Inflammatory macrophage (primary cell): ENCODE measurements around the gene FBXL3.
"Not testable (repeated sequence)": the region's sequence is repeated elsewhere in the genome, so short reads cannot be mapped to it uniquely, and the experiment has no call there.

ENCODE experiments used
- DNase-seq, 2 donors: peaks; one replicate each; pipeline ENCODE4 v3.0.0-alpha.2; 2020 to 2022

FBXL3 gene

DNA sequence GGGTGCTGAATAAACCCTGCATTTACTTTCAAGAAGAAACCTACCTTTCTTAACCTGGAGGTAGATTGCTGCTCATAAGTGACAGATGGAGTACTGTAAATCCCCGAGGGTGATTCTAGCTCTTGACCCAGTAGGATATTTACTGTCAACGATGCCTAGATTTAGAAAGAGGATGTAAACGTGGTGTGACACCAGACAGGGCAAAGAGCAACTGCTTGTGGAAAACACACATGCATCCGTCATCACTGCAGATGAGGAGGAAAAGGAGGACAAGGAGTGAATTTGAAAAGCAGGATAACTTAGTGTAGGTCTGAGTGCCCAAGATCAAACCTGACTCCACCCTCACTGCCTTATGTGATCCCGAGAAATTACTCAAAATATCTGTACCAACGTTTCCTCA is 44.9 kb downstream of the FBXL3 start:
- peak in 1 of 2 donors; percentile 17 for DNase-seq

DNA sequence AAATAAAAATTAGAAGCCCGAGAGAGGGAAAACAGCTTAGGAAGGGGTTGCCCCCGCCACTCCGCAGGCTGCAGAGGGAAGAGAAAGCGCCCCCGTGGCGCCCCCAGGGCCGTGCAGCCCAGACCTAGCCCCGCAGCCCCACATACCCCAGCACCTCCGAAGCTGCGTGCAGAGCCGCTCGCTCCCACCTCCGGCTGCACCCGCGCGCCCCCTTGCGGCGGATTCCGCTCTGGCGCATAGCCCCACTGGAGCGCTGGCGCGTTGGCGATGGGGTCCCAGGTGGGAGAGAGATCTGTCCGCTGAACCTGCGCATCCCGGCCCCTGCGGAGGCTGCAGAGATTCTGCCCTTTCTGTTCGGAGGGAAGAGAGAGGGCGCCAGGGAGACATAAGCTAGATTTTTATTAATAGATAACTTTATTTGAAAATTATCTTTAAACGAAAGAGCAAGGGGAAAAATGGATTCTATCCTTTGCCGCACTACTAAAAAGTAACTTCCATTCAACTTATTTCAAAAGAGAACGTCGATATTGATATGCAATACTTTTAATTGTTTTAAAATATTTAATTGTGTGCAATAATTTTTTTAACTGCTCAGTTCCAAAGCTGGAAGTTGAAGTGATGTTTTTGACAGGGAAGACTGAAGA is 46.8 kb downstream of the FBXL3 start:
- peak; percentile 67 for DNase-seq

DNA sequence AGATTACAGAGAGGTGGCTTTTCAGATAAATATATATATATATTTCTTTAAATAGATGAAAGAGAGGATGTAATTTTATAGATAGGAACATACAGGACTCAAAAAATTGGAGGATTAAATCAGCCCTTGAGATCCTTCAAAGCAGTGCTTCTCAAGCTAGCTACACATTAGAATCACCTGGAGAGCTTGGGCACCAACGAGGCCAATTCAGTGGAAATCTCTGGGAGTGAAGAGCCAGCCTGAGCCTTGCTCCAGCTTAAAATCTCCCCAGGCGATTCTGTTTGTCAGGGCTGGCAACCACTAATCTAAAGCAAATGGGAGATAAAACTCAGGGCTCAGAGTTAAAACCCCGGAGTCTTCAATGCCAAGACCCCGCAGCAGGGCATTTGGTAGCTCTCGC is 50.0 kb downstream of the FBXL3 start:
- no peak for DNase-seq

GRCh38 chr13:76976490-76976889 is 50.5 kb downstream of the FBXL3 start:
- no peak for DNase-seq

DNA sequence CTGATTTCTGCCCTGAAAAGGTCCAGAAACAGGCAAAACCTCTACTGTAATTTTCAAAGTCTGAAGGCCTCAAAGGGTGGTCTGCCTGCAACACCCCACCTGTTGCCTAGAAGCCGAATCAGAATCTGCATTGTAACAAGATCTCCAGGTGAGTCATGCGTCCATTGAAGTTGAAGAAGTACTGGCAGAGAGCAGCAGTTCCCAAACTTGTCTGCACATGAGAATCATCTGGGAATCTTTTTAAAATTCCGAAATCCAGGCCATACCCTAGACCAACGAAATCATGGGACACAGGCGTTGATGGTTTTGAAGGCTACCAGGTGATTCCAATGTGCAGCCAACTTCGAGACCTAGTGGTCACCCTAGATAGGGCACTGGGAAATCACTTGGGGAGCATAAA is 51.1 kb downstream of the FBXL3 start:
- DNase-seq: no peak

GRCh38 chr13:76974618-76974975 is 52.4 kb downstream of the FBXL3 start:
- no peak for DNase-seq

DNA sequence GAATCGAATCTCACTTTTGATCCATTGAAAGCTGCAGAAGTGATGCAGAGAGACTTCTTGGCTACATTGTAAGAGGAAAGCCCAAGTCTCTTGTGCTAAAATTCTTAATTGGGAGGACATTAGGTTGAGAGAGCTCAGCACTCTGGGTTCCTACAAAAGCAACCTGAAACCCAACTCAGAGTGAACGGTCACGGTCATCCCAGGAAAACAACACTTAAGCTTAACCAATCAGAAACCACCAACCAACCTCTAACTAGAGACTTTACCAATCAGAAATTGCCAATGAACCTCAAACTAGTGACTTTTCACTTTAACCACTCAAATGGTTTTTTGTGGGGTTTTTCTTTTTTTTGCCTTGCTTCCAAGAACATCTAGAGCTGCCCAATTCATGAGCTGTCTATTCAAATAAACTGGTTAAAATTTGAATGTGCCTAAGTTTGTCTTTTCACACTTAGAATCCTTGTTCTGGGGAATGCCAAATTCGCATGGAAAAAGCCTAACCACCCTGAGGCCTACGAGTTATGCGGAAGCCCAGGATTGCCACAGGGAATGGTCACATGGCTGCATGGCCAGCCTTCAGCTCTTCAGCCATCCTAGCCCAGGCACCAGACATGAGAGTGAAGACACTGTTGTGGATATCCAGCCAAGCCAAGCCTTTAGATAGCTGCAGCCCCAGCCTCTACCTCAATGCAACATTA is 52.9 kb downstream of the FBXL3 start:
- DNase-seq: no peak

- DNase-seq: peak in 1 of 2 donors; percentile 41
Measured at GRCh38 chr13:76971851-76972829, 54.8 kb downstream of the FBXL3 start.

- DNase-seq: no peak
Measured at GRCh38 chr13:76971215-76971614, 55.7 kb downstream of the FBXL3 start.

DNA sequence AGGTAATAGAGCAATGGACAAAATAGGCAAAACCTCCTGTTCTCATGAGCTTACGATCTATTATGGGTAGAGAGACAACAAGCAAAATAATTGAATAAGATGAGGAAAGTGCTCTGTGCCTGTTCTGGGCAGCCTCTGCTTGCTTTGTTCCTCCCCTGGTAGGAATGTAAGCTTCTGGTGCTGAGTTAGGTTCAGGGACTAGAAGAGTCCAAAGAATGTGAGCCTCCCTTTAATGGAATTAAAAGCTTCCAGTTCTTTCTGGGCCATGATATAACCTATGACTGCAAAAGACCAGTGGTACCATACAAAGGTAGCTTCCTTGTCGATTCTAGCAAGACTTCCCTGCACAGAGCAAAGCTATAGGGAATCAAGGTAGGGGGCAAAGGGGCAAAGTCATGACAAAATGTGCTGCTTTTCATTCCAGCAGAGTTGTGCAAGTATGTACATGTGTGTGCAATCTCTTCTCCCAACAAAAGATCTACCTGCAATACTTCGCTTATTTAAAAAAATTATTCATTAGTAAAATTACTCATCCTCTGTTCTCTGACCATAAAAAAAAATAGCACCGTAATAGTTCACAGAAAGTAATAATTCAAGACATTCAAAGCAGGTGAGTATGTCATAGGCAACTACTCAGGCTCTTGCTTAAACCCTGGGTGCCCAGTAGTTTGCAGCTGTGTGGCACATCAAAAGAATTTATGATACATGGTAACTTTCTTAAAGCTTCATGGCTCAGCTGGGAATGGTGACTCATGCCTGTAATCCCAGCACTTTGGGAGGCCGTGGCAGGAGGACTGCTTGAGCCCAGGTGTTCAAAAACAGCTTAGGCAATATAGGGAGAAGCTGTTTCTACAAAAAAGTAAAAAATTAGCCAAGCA is 57.2 kb downstream of the FBXL3 start:
- DNase-seq: no peak

GRCh38 chr13:76968041-76968440 is 58.9 kb downstream of the FBXL3 start:
- no peak for DNase-seq

DNA sequence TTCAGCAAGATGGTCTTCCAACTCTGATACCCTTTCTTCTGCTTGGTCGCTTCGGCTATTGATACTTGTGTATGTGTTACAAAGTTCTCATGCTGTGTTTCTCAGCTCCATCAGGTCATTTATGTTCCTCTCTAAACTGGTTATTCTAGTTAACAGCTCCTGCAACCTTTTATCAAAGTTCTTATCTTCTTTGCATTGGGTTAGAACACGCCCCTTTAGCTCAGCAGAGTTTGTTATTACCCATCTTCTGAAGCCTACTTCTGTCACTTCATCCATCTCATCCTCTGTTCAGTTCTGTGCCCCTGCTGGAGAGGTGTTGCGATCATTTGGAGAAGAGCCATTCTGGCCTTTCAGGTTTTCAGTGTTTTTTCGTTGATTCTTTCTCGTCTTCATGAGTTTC is 59.9 kb downstream of the FBXL3 start:
- DNase-seq: no peak

DNA sequence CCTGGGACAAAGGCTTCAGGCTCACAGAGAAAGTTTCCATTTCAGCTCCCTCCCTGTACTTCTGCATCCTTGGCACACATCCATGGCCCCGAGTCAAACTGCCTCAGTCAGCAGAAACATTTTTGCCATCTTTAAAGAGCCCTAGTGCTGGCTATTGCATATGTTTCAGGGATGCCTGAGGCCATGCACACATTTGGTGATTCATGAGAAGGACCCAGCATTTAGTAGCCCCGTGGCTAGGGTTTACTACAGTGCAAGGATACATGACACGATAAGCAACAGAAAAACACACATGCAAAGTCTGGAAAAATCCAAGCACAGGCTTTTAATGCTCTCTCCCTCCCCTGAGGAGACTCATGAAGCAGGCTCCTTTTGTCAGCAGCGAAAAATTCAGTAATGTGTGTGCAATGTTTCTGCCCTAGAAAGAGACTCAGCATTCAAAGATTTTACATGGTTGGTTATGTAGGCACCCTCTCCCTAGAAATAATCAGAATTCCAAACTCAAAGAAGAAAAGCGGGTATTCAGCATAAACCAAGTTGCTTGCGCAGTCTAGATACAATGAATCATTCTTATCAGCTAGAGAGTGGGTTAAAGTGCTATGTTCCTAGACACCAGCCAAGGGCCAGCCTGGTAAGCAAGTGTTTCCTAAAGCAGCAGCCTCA is 61.1 kb downstream of the FBXL3 start:
- no peak for DNase-seq

DNA sequence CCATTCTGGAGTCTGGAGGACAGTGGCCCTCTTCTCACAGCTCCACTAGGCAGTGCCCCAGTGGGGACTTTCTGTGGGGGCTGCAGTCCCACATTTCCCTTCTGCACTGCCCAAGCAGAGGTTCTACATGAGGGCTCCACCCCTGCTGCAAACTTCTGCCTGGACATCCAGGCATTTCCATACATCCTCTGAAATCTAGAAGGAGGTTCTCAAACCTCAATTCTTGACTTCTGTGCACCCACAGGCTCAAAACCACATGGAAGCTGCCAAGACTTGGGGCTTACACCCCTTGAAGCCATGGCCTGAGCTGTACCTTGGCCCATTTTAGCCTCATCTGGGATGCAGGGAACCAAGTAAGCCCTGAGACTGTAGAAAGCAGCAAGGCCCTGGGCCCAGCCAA is 67.2 kb downstream of the FBXL3 start:
- not testable (repeated sequence) for DNase-seq

DNA sequence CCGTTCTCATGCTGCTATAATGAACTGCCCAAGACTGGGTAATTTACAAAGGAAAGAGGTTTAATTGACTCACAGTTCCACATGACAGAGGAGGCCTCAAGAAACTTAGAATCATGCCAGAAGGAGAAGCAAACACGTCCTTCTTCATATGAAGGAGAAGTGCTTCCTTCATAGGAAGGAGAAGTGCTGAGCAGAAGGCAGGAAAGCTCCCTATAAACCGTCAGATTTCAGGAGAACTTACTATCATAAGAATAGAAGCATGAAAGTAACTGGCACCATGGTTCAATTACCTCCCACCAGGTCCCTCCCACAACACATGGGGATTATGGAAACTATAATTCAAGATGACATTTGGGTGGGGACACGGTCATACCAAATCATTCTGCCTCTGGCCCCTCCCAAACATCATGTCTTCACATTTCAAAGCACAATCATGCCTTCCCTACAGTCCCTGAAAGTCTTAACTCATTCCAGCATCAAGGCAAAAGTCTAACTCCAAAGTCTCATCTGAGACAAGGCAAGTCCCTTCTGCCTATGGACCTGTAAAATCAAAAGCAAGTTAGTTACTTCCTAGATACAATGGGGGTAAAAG is 68.0 kb downstream of the FBXL3 start:
- DNase-seq: peak; percentile 59 to 66

- no peak for DNase-seq
Measured at GRCh38 chr13:76955661-76956060, 71.3 kb downstream of the FBXL3 start.
